Measurements from ENCODE around the gene EPB41L4B.
A peak's percentile ranks its signal among the peaks of the same experiment; 100 is the strongest.

The EPB41L4B gene

GRCh38 chr9:109319626-109320241 lies 1.1 kb downstream of the EPB41L4B start:
- peak; percentile 3 for DNase-seq

GRCh38 chr9:109319017-109319625 lies 1.7 kb downstream of the EPB41L4B start:
- no peak for DNase-seq

GRCh38 chr9:109317979-109318741 lies 2.7 kb downstream of the EPB41L4B start:
- no peak for DNase-seq

- no peak for DNase-seq
Observed at GRCh38 chr9:109317311-109317978, 3.4 kb downstream of the EPB41L4B start.

- DNase-seq: no peak
Observed at GRCh38 chr9:109316207-109316640, 4.6 kb downstream of the EPB41L4B start.

- no peak for DNase-seq
Observed at GRCh38 chr9:109315480-109316206, 5.2 kb downstream of the EPB41L4B start.

- no peak for DNase-seq
Observed at GRCh38 chr9:109314011-109314531, 6.8 kb downstream of the EPB41L4B start.

- no peak for DNase-seq
Observed at GRCh38 chr9:109313351-109313750, 7.5 kb downstream of the EPB41L4B start.

- DNase-seq: no peak
Observed at GRCh38 chr9:109312783-109313182, 8.1 kb downstream of the EPB41L4B start.

- no peak for DNase-seq
Observed at GRCh38 chr9:109311731-109312130, 9.1 kb downstream of the EPB41L4B start.

GRCh38 chr9:109311286-109311685 lies 9.6 kb downstream of the EPB41L4B start:
- no peak for DNase-seq

GRCh38 chr9:109310486-109310901 lies 10.4 kb downstream of the EPB41L4B start:
- no peak for DNase-seq

- DNase-seq: no peak
Observed at GRCh38 chr9:109309282-109309681, 11.6 kb downstream of the EPB41L4B start.

GRCh38 chr9:109307380-109308240 lies 13.2 kb downstream of the EPB41L4B start:
- DNase-seq: no peak

GRCh38 chr9:109305801-109306200 lies 15.1 kb downstream of the EPB41L4B start:
- DNase-seq: no peak

- no peak for DNase-seq
Observed at GRCh38 chr9:109304347-109304746, 16.5 kb downstream of the EPB41L4B start.

GRCh38 chr9:109303900-109304299 lies 17.0 kb downstream of the EPB41L4B start:
- DNase-seq: no peak

GRCh38 chr9:109302606-109303005 lies 18.3 kb downstream of the EPB41L4B start:
- DNase-seq: no peak

GRCh38 chr9:109301012-109301411 lies 19.8 kb downstream of the EPB41L4B start:
- no peak for DNase-seq

GRCh38 chr9:109299891-109300290 lies 21.0 kb downstream of the EPB41L4B start:
- no peak for DNase-seq

- no peak for DNase-seq
Observed at GRCh38 chr9:109297899-109298298, 23.0 kb downstream of the EPB41L4B start.

All from CD4-positive, alpha-beta T cell treated with Interleukin-6 for 4 hours (primary cell).